Middle frontal gyrus (tissue), 1 donor: ENCODE results near the gene FXR1.
A peak's percentile ranks its signal among the peaks of the same experiment; 100 is the strongest.
"Not testable (repeated sequence)": the region's sequence is repeated elsewhere in the genome, so short reads cannot be mapped to it uniquely, and the experiment has no call there.

Experiments used
- DNase-seq: peaks from one replicate; pipeline ENCODE4 v3.0.0-alpha.2; 2015; ENCODE audit warnings: low spot score; ENCODE audit errors: extremely low spot score

Gene FXR1

DNA sequence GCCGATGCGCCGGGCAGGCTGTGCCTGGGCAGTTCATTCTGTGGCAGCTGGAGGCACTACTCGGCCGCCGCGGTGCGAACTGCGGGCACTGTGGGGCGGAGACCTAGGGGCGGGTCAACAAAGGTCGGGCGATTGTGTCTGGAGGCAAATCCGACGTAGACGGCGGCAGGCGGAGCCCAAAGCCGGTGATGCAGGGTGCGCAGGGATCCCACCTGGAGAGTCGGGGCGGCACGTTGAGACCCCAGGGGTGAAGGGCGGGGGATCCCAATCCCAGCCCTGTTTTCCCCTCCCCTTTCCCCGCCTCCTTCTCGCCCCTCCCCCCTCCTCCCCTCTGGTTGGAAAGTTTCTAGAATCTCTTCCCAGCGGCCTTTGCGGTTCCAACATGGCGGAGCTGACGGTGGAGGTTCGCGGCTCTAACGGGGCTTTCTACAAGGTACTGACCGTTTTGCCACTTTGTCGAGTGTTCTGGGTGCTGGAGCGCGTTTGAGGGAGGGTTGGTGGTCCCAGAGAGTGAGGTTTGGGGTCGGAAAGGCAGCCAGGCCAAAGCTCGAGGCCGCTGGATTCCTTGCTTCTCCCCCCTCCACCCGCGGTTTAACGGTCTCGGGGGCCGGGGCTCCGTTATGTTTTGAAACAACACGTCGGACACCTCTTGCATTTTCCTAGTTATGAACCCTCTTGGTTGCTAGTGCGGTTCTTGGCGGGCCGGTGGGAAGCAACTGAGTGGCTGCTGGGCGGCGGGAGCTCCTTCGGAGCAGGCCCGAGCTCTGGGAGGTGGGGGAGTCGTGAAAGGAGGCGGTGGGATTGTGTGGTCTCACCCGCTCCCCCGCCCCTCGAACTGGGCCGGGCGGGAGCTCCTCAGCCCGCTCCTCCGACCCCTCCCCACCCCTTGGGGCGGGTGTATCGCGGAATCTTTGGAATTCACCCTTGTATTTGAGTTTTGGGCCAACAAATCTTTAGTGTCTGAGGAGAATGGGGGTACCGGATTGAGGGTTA is at the start of gene FXR1:
TSS of gene FXR1 (plus strand) at position 367 of the 993 bp plus-strand sequence. CDS start at position 383, 16 bp downstream.
- peak; percentile 43 for DNase-seq

DNA sequence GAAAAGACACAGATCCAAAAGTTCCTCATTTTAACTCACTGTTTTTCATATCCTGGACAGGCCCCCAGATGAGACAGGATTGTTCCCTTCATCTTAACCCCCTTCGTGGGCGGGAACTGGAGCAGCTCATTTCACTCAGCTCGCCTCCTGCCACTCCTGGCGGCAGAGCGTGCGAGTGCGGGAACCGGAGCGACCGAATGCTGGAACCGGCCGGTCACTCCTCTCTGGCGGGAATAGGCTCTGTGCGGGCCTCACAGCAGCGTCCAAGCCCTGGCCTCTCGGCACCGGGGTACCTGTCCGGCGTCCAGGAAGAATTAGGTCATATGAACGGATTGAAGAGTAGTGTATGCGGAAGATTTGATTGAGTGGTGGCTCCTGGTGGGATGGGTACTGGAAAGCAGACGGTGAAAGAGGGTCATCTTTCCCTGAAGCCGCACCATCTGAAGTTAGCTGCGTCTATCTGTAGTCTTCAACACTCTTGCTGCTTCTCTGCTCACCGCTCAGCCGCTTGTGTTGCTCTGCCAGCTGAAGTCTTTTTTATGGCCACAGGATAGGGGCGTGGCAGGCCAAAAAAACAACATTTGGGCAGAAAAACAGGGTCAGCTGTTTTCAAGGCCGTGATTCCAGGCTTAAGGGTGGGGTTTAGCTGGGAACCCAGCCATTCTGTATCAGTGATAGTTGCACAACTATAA is 42.3 kb upstream of the FXR1 start:
- DNase-seq: no peak

- no peak for DNase-seq
Observed at GRCh38 chr3:180871901-180872300, 40.6 kb upstream of the FXR1 start.

DNA sequence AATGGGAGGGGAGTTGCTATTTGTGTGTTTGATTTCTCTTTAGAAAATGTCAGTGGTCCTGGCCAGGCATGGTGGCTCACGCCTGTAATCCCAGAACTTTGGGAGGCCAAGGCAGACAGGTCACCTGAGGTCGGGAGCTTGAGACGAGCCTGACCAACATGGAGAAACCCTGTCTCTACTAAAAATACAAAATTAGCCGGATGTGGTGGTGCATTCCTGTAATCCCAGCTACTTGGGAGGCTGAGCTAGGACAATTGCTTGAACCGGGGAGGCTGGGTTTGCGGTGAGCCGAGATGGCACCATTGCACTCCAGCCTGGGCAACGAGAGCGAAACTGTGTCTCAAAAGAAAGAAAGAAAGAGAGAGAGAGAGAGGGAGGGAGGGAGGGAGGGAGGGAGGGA is 40.0 kb upstream of the FXR1 start:
- not testable (repeated sequence) for DNase-seq

DNA sequence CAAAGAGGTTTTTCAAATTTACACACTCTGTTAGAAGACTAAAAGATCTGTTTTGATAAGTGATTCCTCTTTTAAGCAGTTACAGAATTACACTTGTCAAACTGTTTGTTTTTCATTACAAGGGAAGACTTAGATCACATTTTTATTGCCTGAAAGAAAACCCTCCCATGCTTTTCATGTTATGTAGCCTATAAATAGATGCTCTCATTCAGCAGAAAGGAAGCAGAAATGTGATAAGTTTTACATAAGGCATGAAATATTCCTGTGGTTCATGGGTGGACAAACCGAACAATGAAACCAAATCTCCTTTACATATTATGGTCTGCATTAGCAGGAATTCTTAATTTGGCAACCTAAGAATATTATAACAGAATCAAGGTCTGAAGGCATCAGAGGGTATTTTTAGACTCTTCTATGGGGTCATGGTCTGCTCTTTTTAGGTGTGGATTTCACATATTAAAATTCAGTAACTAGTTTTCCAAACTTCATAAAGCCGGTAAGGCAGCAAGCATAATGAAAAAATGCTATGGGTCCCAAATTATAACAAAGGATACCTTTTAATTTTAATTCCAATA is 37.3 kb upstream of the FXR1 start:
- DNase-seq: no peak

DNA sequence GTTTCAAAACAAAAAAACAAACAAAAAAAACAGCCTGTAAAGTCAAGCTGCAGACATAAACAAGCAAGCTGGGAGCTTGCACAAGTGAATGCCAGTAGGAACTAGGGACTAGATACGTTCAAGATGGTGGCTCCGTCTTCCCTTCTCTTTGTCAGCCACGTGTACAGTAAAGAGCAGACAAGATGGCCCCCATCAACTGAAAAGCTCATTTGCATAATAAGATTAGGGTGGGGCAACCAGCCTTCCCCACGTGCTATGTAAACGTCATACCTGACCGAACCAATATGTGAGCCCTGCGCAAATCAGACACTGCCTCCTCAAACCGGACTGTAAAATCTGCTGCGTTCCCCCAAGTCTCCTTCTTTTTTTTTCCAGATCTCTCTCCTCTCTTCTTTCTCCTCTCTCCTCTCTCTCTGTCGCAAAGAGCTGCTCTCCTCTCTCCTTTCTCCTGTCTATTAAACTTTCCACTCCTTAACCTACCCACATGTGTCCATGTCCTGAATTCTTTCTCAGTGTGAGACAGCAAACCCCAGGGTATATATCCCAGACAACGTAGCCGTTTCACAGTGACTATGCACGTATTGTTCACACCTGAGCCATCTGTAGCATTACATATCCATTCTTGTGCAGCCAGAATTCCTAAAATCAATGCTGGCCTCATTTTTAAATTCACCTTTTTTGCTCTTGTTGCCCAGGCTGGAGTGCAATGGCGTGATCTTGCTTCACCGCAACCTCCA is 31.2 kb upstream of the FXR1 start:
- DNase-seq: no peak

DNA sequence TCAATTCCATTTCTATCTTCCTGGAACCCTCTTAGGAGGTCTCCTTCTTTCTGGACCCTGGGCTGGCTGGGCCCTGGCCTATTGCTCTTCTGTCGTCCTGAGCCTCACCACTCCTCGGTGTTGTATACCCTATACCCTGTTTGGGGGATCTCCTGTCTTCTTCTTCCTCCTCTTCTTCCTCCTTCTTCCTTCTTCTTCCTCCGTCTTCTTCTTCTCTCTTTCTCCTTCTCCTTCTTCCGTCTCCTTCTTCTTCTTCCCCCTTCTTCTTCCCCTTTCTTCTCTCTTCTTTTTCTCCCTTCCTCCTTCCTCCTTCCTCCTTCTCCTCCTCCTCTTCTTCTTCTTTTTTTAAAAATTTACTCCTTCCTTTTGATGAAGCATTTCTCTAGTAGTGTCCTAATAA is 30.4 kb upstream of the FXR1 start:
- DNase-seq: no peak

DNA sequence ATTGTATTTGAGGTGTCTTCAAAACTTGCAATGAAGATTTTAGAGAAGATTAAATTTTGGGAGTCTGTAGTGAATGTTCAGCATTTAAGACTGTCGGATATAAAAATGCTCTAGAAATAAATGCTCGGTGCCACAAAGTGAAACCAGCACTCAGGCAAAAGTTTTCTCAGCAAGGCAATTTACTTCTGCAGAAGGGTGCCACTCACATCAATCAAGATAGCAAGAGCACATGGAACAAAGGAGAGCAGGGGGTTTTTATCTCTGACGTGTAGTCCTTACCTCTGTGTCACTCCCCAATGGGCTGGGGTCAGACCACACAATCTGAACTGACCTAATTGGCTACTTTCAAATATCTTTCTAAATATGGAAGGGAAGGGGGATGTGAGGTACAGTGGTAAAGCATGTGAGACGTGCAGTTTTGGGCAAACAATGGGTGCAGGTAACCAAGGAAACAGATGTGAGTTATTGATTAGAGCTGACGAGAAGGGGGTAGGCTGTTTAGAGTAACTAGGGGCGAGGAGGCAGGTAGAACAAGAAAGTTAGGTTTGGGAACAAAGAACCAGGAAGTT is 23.4 kb upstream of the FXR1 start:
- no peak for DNase-seq

DNA sequence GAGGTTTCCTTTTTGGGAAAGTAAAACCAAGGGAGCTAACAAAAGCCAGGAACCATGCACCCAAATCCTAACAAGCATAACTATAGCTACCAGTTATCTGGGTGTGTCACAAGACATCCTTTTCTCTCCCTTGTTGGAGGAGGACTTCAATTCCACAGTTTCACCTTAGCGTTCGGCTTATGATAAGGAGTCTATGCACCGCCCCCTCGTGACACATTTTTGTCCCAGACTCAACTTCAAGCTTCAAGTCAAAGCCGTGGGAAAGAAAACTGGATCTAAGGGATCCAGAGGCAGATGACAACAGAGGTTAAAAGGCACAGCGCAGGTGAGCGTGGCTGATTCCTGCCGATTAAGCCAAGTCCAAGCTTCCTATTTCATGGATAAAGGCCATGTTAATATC is 13.9 kb upstream of the FXR1 start:
- DNase-seq: no peak

DNA sequence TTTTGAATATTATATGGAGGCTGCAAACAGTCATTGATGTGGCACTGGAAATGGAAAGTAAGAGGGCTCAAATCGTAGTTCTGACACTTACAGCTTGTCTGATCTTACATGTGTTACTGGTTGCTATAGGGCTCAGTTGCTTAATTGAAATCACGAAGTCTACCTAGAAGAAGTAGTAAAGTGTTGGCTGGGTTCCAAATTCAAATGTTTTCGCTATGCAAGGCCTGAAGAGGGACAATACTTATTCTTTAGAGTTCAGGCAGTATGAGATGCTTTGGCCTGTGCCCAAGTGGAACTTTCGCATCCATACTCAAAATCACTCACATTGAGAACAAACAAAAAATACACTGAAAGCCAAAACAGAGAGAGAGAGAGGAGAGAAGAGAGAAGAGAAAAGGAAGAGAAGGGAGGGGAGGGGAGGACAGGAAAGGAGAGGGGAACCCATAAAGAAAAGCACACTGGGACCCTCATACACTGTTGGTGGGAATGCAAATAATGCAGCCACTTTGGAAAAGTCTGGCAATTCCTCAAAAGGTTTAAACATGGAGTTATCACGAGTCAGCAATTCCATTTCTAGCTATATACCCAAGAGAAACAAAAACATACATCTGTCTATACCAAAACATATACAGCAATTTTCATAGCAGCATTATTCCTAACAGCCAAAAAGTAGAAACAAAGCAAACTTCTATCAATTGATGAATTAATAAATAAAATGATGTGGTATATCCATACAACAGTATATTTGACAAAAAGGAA is 2.9 kb upstream of the FXR1 start:
- no peak for DNase-seq

GRCh38 chr3:180910823-180911222 is 1.6 kb upstream of the FXR1 start:
- no peak for DNase-seq

DNA sequence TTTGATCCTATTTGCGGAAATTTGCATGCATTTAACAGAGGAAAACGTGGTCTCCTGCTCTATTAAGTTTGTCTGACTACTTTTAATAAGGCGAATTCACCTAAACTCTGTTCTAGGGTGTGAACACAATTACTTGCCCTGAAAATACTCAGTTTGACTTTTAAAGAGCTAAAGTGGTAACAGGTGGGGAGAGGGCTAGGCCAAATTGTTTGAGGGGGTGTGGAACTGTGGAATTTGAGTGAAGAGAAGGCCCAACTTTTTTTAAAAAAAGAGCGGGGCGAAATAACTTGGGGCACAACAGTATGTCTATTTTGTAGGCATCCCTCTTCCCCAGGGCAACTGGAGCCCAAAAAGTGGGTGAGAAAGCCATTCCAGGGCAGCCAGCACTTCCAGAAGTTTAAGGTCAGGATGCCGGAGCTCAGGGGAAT is 580 bp upstream of the FXR1 start:
- no peak for DNase-seq

DNA sequence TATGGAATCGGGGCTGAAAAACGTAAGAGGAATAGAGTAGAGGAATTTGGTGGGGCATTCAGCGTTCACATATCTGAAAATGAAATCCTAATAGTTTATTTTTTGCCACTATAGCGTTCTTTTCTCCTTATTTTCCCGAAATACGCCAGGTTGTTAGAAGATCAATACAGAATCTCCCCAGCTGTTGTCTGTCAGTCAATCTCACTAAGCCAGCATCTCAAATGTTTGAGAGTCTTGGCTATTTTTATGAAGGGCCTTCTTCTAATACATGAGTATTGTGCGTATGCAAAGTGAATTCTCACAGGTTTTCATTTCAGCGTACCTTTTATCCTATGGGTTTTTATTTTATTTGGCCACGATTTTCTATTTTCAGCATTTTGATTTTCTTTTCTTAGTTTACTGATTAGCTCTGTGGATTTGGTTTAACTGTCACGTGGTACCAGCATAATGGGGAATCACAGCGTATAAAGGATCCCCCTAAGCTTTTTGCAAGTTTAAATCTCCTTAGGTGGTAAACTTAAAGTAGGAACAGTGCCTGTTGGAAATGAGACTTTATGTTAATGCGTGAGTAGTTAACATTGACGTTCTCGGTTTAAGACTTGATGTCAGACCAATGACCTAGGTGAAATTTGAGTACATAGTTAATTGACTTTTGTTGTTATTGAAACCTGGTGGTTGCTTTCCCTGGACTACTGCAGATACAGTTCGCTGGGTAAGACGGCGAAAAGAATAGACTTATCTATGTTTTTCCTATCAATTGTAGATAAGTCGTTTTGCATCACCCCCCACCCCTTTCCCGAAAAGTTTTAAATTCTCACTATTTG is 1.3 kb downstream of the FXR1 start:
- no peak for DNase-seq

DNA sequence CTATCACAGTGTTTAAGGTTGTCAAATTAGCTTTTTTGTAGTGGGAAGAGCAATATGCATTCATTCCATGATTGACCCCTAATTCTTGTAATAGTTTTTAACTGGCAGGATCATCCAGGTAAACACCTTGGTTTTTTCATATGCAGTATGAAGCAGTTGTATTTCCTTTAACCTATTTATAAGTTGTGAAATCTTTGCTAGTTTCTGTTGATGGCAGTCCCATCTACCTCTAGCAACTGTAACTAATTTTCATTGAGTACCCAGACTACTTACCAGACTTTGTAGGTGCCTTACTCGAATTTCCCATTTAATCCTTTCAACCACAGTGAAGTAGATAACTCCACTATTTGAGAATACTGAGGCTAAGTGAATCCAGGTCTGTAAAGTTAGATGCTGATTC is 6.1 kb downstream of the FXR1 start:
- no peak for DNase-seq

DNA sequence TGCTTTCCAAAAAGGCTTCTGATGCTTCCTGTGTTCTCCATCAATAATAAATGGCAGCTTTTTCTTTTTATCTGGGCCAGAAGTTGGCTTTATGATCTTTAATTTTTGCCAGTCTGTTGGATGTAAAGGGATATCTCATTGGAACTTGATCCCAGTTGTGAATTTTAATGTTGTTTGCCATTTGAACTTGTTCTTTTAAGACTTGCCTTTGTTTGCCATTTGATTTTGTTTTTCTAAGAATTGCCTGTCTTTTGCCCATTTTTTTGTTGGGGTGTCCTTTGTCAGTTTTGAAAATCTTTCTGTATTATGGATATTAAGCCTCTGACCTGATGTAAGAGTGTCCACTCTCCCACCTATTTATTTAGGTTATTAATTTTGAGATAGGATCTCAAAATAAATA is 9.8 kb downstream of the FXR1 start:
- DNase-seq: no peak

- no peak for DNase-seq
Observed at GRCh38 chr3:180923561-180923960, 11.1 kb downstream of the FXR1 start.

- DNase-seq: no peak
Observed at GRCh38 chr3:180926526-180926925, 14.1 kb downstream of the FXR1 start.

DNA sequence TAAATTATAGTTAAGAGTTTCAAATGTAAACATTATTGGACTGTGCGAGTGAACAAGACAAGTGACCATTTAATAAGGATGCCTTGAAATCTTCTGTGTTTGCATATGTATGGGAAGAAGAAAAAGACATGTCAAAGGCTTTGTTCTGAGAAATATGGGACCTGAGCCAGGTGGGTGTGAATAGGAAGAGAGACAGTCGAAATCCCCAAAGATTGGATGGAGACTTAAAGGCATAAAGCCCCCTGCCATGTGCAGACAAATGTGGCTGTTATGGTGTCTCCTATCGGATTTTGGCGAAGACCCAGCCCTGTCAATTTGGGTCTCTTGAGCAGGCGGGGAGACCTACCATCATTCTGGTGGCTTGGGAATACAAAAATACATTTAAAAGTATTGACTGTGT is 16.9 kb downstream of the FXR1 start:
- DNase-seq: no peak

GRCh38 chr3:180930526-180930925 is 18.1 kb downstream of the FXR1 start:
- no peak for DNase-seq
